HepG2 (cell line): ENCODE measurements around the gene UPF3A. TPM values are rescaled to one million over a fixed set of nuclear protein-coding genes. Genes with fewer than 3 reads are reported as not detected.

Source experiments
- ATAC-seq: fragments of 200-7000 bp; cut with Tn5 transposase; 3 replicates; pipeline ENCODE4 v1.9.1; 2020; ENCODE audit warnings: mild to moderate bottlenecking, moderate library complexity
- BruUV-seq: library from RNA; stranded (reverse); fragments of 400-500 nt; replicated peaks from 2 replicates; lab custom pipeline; 2021; lab: Mats Ljungman, UMichigan
- CTCF ChIA-PET: fragments of 300-600 bp; formaldehyde crosslinking; extraction: SDS; loops from one replicate; lab custom pipeline; 2021; ENCODE audit warnings: low total read pairs, inconsistent platforms, low intra/inter-chr PET ratio; lab: Yijun Ruan, JAX
- POLR2A ChIA-PET: fragments of 350-600 bp; sonication (Branson Sonifier 250); formaldehyde crosslinking; loops from one replicate; lab custom pipeline; 2020; ENCODE audit warnings: antibody characterized with exemption, inconsistent platforms; lab: Yijun Ruan, JAX
- DNase-seq: peaks from one replicate; pipeline ENCODE4 v3.0.0-alpha.2; 2015; ENCODE audit warnings: low spot score
- FAIRE-seq: peaks from 3 replicates; lab custom pipeline; 2011; peaks lifted over from hg19 to GRCh38; lab: Jason Lieb, UNC
- H2AFZ ChIP-seq: one replicate; pipeline ENCODE4 v1.6.1; 2011; ENCODE audit warnings: low read length, inconsistent platforms
- H3K27ac ChIP-seq: fragments of 300-600 bp; 3 replicates; pipeline ENCODE4 v1.8.0; 2011; ENCODE audit warnings: mixed run types, mild to moderate bottlenecking, mixed read lengths, low read length, inconsistent platforms; ENCODE audit not compliant: insufficient read depth; ENCODE audit errors: extremely low read length
- H3K27me3 ChIP-seq, 2 experiments: fragments of 200-600 bp in 1 of 2; 2 replicates in 1 of 2; 3 replicates in 1 of 2; pipeline versions ENCODE4 v1.6.0 to v1.8.0; 2011; ENCODE audit warnings: low read length in 2 of 2, mild to moderate bottlenecking in 2 of 2, moderate library complexity in 2 of 2, inconsistent platforms in 1 of 2; ENCODE audit not compliant: insufficient read depth in 2 of 2, control insufficient read depth in 1 of 2
- H3K36me3 ChIP-seq, 2 experiments: fragments of 200-600 bp in 1 of 2; replicated peaks in 1 of 2; 2 replicates in 1 of 2; 3 replicates in 1 of 2; pipeline versions ENCODE4 v1.5.1 to v1.8.0; 2011; ENCODE audit warnings: low read length in 2 of 2, inconsistent platforms in 1 of 2; ENCODE audit not compliant: insufficient read depth in 2 of 2, control insufficient read depth in 1 of 2
- H3K4me1 ChIP-seq: 2 replicates; pipeline ENCODE4 v1.5.1; 2012; ENCODE audit warnings: low read length, inconsistent platforms; ENCODE audit not compliant: insufficient read depth
- H3K4me2 ChIP-seq: 2 replicates; pipeline ENCODE4 v1.6.0; 2011; ENCODE audit warnings: low read depth, low read length, inconsistent platforms
- H3K4me3 ChIP-seq, 3 experiments: fragments of 200-600 bp in 1 of 3; sonication (generic), shearing (Covaris generic) in 1 of 3; replicated peaks in 1 of 3; 2 replicates each; pipeline ENCODE4 v1.5.1; 2011 to 2016; ENCODE audit warnings: low read length in 3 of 3, inconsistent platforms in 2 of 3, low read depth in 2 of 3, mild to moderate bottlenecking in 2 of 3, control low read depth in 1 of 3, mixed read lengths in 1 of 3; ENCODE audit not compliant: insufficient read depth in 1 of 3
- H3K79me2 ChIP-seq: one replicate; pipeline ENCODE4 v1.6.1; 2011; ENCODE audit warnings: low read length, inconsistent platforms; ENCODE audit not compliant: insufficient read depth
- H3K9ac ChIP-seq: 2 replicates; pipeline ENCODE4 v1.6.0; 2011; ENCODE audit warnings: mild to moderate bottlenecking, low read depth, low read length, inconsistent platforms; ENCODE audit not compliant: insufficient read depth
- H3K9me3 ChIP-seq: 2 replicates; pipeline ENCODE4 v1.5.1; 2012; ENCODE audit warnings: mild to moderate bottlenecking, low read length
- H4K20me1 ChIP-seq: 2 replicates; pipeline ENCODE4 v1.6.0; 2011; ENCODE audit warnings: inconsistent platforms, mild to moderate bottlenecking, low read length, moderate library complexity; ENCODE audit not compliant: insufficient read depth
- AGO2 ChIP-seq: fragments of 200-400 bp; formaldehyde crosslinking; optimal IDR thresholded peaks from 2 replicates; pipeline ENCODE3; 2017; ENCODE audit warnings: mild to moderate bottlenecking, low read depth, low read length, moderate library complexity
- MEF2D ChIP-seq: sonication (generic); formaldehyde crosslinking; IDR thresholded peaks from 2 replicates; pipeline ENCODE4 v1.5.1; 2020; ENCODE audit warnings: mild to moderate bottlenecking, missing genetic modification reagents
- MYC ChIP-seq: sonication (generic); formaldehyde crosslinking; IDR thresholded peaks from 2 replicates; pipeline ENCODE4 v1.9.0; 2021; ENCODE audit warnings: missing genetic modification reagents, borderline replicate concordance
- U2AF2 ChIP-seq: fragments of 200-400 bp; formaldehyde crosslinking; IDR thresholded peaks from 2 replicates; pipeline ENCODE4 v1.6.1; 2017; ENCODE audit warnings: low read depth, mild to moderate bottlenecking, low read length
- ZEB1 ChIP-seq: IDR thresholded peaks from 2 replicates; pipeline ENCODE4 v1.6.1; 2012; ENCODE audit warnings: mild to moderate bottlenecking, low read depth, inconsistent platforms; ENCODE audit not compliant: insufficient replicate concordance
- ZFY ChIP-seq: sonication (generic); formaldehyde crosslinking; IDR thresholded peaks from 2 replicates; pipeline ENCODE4 v1.4.0; 2020; ENCODE audit warnings: missing genetic modification reagents
- ZNF574 ChIP-seq: sonication (generic); formaldehyde crosslinking; IDR thresholded peaks from 2 replicates; pipeline ENCODE4 v1.4.0; 2020; ENCODE audit warnings: missing genetic modification reagents
- WGBS: methylation state at CpG from one replicate; pipeline ENCODE4 v1.1.6; 2017; ENCODE audit warnings: low lambda C conversion rate; 5-methylcytosine and 5-hydroxymethylcytosine counted together
- in situ Hi-C: cut with HindIII; loops from 2 replicates; pipeline ENCODE4 v1.10.0; 2017; ENCODE audit warnings: low pct_unique_long_range_greater_than_20kb; ENCODE audit not compliant: extremely low pct_ligation_motif_present
- intact Hi-C: fragments of 100-400 bp; cut with micrococcal nuclease; formaldehyde crosslinking; loops from one replicate; pipeline ENCODE4 v1.10.0; 2022; ENCODE audit not compliant: unreplicated experiment
- polyA plus RNA-seq, 8 experiments: library from polyadenylated mRNA; depleted of rRNA in 3 of 8; stranded (reverse) in 7 of 8; unstranded in 1 of 8; fragments of >200 nt; fragmentation: Illumina TruSeq in 4 of 8; extraction: Trizol in 4 of 8; gene quantifications; 2 replicates each; pipeline versions ENCODE4 v1.2.1 to v1.2.3, GENCODE V29; 2011 to 2016; ENCODE audit warnings: low read depth in 4 of 8, missing spikeins in 1 of 8, mixed read lengths in 1 of 8; ENCODE audit not compliant: insufficient read depth in 1 of 8
- total RNA-seq, 5 experiments: library from RNA; depleted of rRNA; stranded (reverse); fragments of >200 nt; fragmentation: Illumina TruSeq; extraction: Trizol; gene quantifications; 2 replicates each; pipeline ENCODE4 v1.2.3, GENCODE V29; 2016; ENCODE audit warnings: low read depth in 1 of 5
- TF ChIP-seq, protein P1 (sequence below): sonication (generic); formaldehyde crosslinking; conservative IDR thresholded peaks from 2 replicates; pipeline ENCODE4 v1.4.0; 2020; ENCODE audit warnings: missing genetic modification reagents

UPF3A gene
- total and polyA plus RNA-seq, 2 of the 13 experiments (the other 11 are each of a cell fraction or from before 2014, with no cell fraction given): 60.2 to 63.8 TPM

- WGBS: 98% methylated on average over 2 of the region's 2 CpGs
- H3K4me1 ChIP-seq: peaks cover 38% of the 10 kb centered on the region
- no peak for FAIRE-seq
- ChIA-PET CTCF (no interaction called here), POLR2A (interaction anchor here (1.4 to 2.7 kb wide), 2 partner anchors 35 to 38 kb away, joined by 3 to 15 read pairs; partner anchors contain the start of gene CHAMP1)
- peak overlapping the region in 2 of 3 experiments; percentile 84; a peak in 2 of 6 replicates for H3K4me3 ChIP-seq
- intact Hi-C loops (loop anchor here (1.0 to 2.0 kb wide), 2 partner anchors 8 to 35 kb away; partner anchors contain the start of gene CHAMP1), in situ Hi-C loops (no loop called here)
- peaks cover 7% of the 10 kb centered on the region; the same call in 1 of the 2 replicates for H4K20me1 ChIP-seq
- H3K9me3 ChIP-seq: no peaks in the 10 kb centered on the region
- H3K9ac ChIP-seq: peak overlapping the region; percentile 99
- H3K36me3 ChIP-seq: peaks cover 3 to 17% of the 10 kb centered on the region in 2 experiments; a peak in 3 of 5 replicates
- no peak overlapping the region for H2AFZ ChIP-seq
- ATAC-seq: no peak
- H3K27ac ChIP-seq: peak overlapping the region; percentile 99
- no peak for TF ChIP-seq U2AF2
- TF ChIP-seq ZFY (CRISPR knock-in tag): peak; percentile 17; the same call in 1 of the 2 replicates
- H3K4me2 ChIP-seq: peak overlapping the region; percentile 96
- DNase-seq: no peak
- peaks cover 27% of the 10 kb centered on the region for H3K79me2 ChIP-seq
- no peaks in the 10 kb centered on the region; a peak in 1 of 5 replicates for H3K27me3 ChIP-seq
- BruUV-seq: no TSS peak
Observed at GRCh38 chr13:114279758-114280355, 1.5 kb upstream of the UPF3A start.

DNA sequence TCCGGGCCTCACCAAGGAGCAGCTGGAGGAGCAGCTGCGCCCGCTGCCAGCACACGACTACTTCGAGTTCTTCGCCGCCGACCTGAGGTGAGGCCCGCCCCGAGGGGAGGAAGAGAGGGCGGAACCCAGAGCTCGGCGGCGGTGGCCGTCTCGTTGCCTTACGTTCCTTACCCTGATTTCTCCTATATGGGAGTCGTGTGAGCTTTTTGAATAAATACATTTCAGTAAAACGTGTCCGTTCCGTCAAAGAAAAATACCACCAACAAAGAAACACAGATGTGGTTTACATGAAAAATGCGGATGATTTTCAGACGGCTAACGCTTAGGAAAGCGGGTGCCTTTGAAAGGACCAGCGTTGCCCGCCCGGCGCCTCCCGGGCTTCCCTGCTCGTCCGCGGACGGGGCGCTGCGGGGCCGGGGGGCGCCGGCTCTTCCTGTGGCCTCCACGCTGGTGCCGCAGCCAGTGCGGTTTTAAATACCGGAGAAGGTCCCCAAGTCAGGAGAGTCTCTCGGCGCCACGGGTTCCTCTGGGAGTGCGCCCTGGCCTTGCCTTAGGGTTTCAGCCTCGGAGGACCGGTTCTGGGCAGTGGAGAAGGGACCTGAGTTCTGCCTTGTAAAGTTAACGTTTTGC lies 755 bp downstream of the UPF3A start:
- H3K4me1 ChIP-seq: peaks cover 45% of the 10 kb centered on the region
- in situ Hi-C loops: no loop called here
- H3K36me3 ChIP-seq: peaks cover 7 to 30% of the 10 kb centered on the region in 2 experiments; a peak in 4 of 5 replicates
- POLR2A ChIA-PET: interaction anchor here (0.6 to 2.7 kb wide), 10 partner anchors 8 to 52 kb away, joined by 3 to 15 read pairs (median 4); partner anchors contain the start of gene CHAMP1
- peak overlapping the region; percentile 87 for H3K9ac ChIP-seq
- H3K27me3 ChIP-seq: no peaks in the 10 kb centered on the region; a peak in 1 of 5 replicates
- peak overlapping the region; percentile 83 to 98 (median 90) for H3K4me3 ChIP-seq
- CTCF ChIA-PET: no interaction called here
- peaks cover 7% of the 10 kb centered on the region; the same call in 1 of the 2 replicates for H4K20me1 ChIP-seq
- WGBS: under 1% methylated on average over 31 of the region's 50 CpGs
- H3K9me3 ChIP-seq: no peaks in the 10 kb centered on the region
- peak; percentile 30 for DNase-seq
- intact Hi-C loops: no loop called here
- no peak overlapping the region for H2AFZ ChIP-seq
- peak overlapping the region; percentile 88 for H3K27ac ChIP-seq
- ATAC-seq: peak; percentile 63
- FAIRE-seq: peak; percentile 37
- BruUV-seq: no TSS peak
- peak overlapping the region; percentile 78 for H3K4me2 ChIP-seq
- H3K79me2 ChIP-seq: peaks cover 37% of the 10 kb centered on the region
- TF ChIP-seq MYC (CRISPR knock-in tag) (0 out of 2 replicates have a peak, but pooled peaks have one; percentile 47), ZNF574 (peak; percentile 7; the same call in 1 of the 2 replicates), AGO2 (peak; percentile 68), MEF2D (CRISPR knock-in tag) (no peak), ZEB1 (peak; percentile 49)
- TF ChIP-seq, protein P1, sequence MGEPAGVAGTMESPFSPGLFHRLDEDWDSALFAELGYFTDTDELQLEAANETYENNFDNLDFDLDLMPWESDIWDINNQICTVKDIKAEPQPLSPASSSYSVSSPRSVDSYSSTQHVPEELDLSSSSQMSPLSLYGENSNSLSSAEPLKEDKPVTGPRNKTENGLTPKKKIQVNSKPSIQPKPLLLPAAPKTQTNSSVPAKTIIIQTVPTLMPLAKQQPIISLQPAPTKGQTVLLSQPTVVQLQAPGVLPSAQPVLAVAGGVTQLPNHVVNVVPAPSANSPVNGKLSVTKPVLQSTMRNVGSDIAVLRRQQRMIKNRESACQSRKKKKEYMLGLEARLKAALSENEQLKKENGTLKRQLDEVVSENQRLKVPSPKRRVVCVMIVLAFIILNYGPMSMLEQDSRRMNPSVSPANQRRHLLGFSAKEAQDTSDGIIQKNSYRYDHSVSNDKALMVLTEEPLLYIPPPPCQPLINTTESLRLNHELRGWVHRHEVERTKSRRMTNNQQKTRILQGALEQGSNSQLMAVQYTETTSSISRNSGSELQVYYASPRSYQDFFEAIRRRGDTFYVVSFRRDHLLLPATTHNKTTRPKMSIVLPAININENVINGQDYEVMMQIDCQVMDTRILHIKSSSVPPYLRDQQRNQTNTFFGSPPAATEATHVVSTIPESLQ (CRISPR knock-in tag): no peak
